ENCODE measurements around the gene NEU1. TPM values are rescaled to one million over a fixed set of nuclear protein-coding genes. Genes with fewer than 3 reads are reported as not detected.
"Not testable (repeated sequence)": the region's sequence is repeated elsewhere in the genome, so short reads cannot be mapped to it uniquely, and the experiment has no call there.

NEU1 gene
- polyA plus RNA-seq (ENCODE audit: insufficient read length in 4 of 4), result 10 to 100 TPM; 23.9 to 77.5 (median 69.9) TPM

GRCh38 chr6:31862344-31863235 is at the start of gene NEU1:
Gene NEU1 (minus strand): TSS chr6:31862821. CDS start chr6:31862776, 45 bp downstream.
- DNase-seq (ENCODE audit: low read depth in 4 of 4, low spot score in 3 of 4), result peak; percentile 97 to 100 (median 99)

- DNase-seq (ENCODE audit: low read depth in 4 of 4, low spot score in 3 of 4), result no peak
These were observed 49.4 kb upstream of the NEU1 start for GRCh38 chr6:31911826-31912585.

- DNase-seq (ENCODE audit: low read depth in 4 of 4, low spot score in 3 of 4), result not testable (repeated sequence)
These were observed 46.7 kb upstream of the NEU1 start for GRCh38 chr6:31909298-31909697.

GRCh38 chr6:31908791-31909190 is 46.2 kb upstream of the NEU1 start:
- DNase-seq (ENCODE audit: low read depth in 4 of 4, low spot score in 3 of 4), result no peak

GRCh38 chr6:31908255-31908654 is 45.6 kb upstream of the NEU1 start:
- DNase-seq (ENCODE audit: low read depth in 4 of 4, low spot score in 3 of 4), result not testable (repeated sequence)

- no peak for DNase-seq (ENCODE audit: low read depth in 4 of 4, low spot score in 3 of 4)
These were observed 44.7 kb upstream of the NEU1 start for GRCh38 chr6:31907158-31907813.

GRCh38 chr6:31906727-31907126 is 44.1 kb upstream of the NEU1 start:
- DNase-seq (ENCODE audit: low read depth in 4 of 4, low spot score in 3 of 4), result not testable (repeated sequence)

DNA sequence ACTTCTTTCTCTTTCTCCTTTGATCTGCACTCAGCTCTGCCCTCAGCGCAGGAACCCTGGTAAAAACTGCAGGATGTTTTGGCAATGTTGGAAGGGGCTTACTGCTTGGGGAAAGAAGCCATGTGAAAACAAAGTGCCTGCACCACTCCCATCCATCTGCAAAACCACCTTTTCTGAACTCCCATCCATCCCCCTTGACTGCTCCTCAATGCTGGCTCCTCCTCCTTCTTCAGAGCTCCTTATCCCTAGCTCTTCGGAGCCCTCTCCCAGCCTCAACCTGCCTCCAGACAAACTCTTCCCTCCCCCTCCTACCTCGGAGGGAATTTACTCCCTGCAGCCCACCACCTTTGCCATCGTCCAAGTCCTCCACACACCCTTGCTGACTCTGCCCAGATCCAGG is 43.5 kb upstream of the NEU1 start:
- no peak for DNase-seq (ENCODE audit: low read depth in 4 of 4, low spot score in 3 of 4)

GRCh38 chr6:31905041-31905440 is 42.4 kb upstream of the NEU1 start:
- no peak for DNase-seq (ENCODE audit: low read depth in 4 of 4, low spot score in 3 of 4)

GRCh38 chr6:31903957-31904356 is 41.3 kb upstream of the NEU1 start:
- DNase-seq (ENCODE audit: low read depth in 4 of 4, low spot score in 3 of 4), result no peak

DNA sequence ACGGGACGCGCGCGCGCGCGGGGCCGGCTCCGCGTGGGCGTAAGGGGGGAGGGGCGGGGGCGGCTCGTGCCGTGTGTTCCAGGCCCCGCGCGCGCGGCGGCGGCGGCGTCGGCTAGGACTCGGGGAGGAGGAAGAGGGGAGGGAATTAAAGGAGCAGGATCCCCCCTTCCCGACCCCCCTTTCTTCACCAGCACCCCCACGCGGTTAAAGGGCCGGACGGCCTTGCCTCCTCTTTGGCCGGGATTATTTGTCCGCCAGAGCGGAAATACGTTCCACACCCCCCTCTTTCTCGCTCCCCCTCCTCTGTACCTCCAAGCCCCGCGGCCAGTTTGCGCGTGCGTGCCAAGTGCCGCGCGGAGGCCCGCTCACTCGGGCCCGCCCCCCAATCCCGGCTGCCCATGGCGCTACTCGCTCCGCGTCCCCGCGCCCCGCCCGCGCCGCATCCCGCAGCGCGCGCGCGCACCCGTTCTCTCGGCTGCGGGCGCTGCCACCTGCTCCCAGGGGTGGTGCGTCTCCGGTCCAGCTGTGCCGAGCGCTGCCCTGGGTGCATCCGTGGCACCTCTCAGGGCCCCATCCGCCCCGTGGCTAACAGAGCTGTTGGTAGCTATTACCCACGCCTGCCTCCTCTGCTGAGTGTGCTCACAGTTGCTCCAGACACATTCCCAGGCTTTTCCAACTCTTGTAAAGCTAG is 39.5 kb upstream of the NEU1 start, which contains the start of gene ZBTB12:
Gene ZBTB12, minus strand, starts transcription at position 134 of the 691 bp plus-strand sequence. CDS start 781 bp downstream, outside the sequence.
- DNase-seq (ENCODE audit: low read depth in 4 of 4, low spot score in 3 of 4), result peak; percentile 94 to 99 (median 97)

DNA sequence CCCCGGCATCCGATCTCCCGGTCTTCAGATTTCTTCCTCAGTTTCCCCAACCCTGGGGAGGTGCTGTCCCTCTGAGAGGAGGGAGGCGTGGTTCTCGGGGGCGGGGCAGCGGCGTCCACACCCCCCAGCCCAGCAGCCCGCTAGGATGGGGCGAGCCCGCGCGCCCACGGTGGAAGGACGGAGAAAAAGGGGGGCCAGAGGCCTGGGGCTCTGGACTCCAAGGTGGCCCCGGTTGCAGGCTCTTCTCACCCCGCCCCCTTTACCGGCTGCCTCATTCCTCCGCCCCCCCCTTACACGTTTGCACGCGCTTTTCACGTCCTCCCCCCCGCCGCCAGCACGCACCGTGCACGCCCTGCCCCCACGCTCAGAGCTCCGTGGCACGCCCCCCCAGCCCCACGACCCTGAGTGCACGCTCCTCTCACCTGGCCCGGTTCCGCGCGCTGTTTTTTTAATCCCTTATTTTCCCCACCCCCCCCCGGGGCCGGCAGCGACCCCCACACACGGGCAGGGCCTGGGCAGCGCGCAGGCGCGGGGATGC is 38.9 kb upstream of the NEU1 start:
- DNase-seq (ENCODE audit: low read depth in 4 of 4, low spot score in 3 of 4), result no peak

DNA sequence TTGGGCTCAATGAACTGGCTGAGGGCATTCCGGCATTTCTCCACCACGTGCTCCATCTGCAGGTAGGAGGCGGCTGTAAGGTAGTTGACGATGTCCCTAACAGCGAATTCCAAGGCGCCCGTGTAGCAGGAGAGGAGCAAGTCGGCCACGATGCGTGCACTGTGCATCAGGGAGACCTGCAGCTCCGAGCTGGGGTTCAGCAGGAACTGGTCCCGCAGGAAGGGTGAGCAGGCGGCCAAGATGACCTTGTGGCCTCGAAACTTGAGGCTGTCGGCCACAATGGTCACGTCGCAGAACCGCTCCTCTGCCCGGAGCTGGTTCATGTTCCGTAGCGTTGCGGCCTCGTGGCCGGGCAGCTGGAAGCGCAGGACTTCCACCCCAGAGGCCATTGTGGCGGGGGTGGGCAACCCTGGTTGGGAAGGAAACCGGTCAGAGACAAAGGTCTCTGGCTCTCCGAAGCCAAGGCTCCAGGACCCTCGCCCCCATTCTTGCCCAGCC is 38.3 kb upstream of the NEU1 start:
- DNase-seq (ENCODE audit: low read depth in 4 of 4, low spot score in 3 of 4), result no peak

GRCh38 chr6:31899882-31900722 is 37.5 kb upstream of the NEU1 start:
- DNase-seq (ENCODE audit: low read depth in 4 of 4, low spot score in 3 of 4), result no peak

- no peak for DNase-seq (ENCODE audit: low read depth in 4 of 4, low spot score in 3 of 4)
These were observed 36.6 kb upstream of the NEU1 start for GRCh38 chr6:31899215-31899614.

GRCh38 chr6:31898383-31899011 is 35.9 kb upstream of the NEU1 start:
- DNase-seq (ENCODE audit: low read depth in 4 of 4, low spot score in 3 of 4), result no peak

- DNase-seq (ENCODE audit: low read depth in 4 of 4, low spot score in 3 of 4), result no peak
These were observed 35.2 kb upstream of the NEU1 start, which contains the start of gene EHMT2 for GRCh38 chr6:31897612-31898382. Gene EHMT2 (minus strand): TSS chr6:31897698. CDS start chr6:31897677, 21 bp downstream.

Data from left renal pelvis (tissue), 4 donors.